H1 (cell line): ENCODE results near the gene VIT. TPM values are rescaled to one million over a fixed set of nuclear protein-coding genes. Genes with fewer than 3 reads are reported as not detected.

ENCODE experiments used
- CTCF ChIA-PET: fragments of 300-600 bp; sonication (Branson Sonifier 250); formaldehyde crosslinking; loops from one replicate; lab custom pipeline; 2021; ENCODE audit not compliant: partially characterized antibody; lab: Charles Lee
- POLR2A ChIA-PET: fragments of 300-600 bp; sonication (Branson Sonifier 250); formaldehyde crosslinking; loops from one replicate; lab custom pipeline; 2021; ENCODE audit warnings: inconsistent platforms; ENCODE audit not compliant: partially characterized antibody; lab: Charles Lee
- DNase-seq, 2 experiments: peaks; one replicate each; pipeline versions ENCODE4 v3.0.0 to v3.0.0-alpha.2; 2010 to 2022; ENCODE audit warnings: low spot score in 2 of 2, low read depth in 1 of 2, mixed read lengths in 1 of 2
- FAIRE-seq: peaks from 2 replicates; lab custom pipeline; 2011; peaks lifted over from hg19 to GRCh38; lab: Jason Lieb, UNC
- H2AFZ ChIP-seq: 2 replicates; pipeline ENCODE4 v1.8.1; 2012; ENCODE audit warnings: low read length, inconsistent platforms
- H2AK5ac ChIP-seq: 2 replicates; pipeline ENCODE4 v1.6.1; 2013; ENCODE audit warnings: low read depth, low read length
- H2BK120ac ChIP-seq: replicated peaks from 2 replicates; pipeline ENCODE3; 2013; ENCODE audit warnings: low read depth, low read length, inconsistent platforms
- H2BK12ac ChIP-seq: 2 replicates; pipeline ENCODE4 v1.6.1; 2013; ENCODE audit warnings: low read depth, low read length
- H2BK15ac ChIP-seq: 2 replicates; pipeline ENCODE4 v1.6.1; 2013; ENCODE audit warnings: low read length
- H2BK20ac ChIP-seq: 2 replicates; pipeline ENCODE4 v1.6.1; 2013; ENCODE audit warnings: low read length
- H2BK5ac ChIP-seq: 2 replicates; pipeline ENCODE4 v1.6.1; 2013; ENCODE audit warnings: low read depth, low read length
- H3K14ac ChIP-seq: 2 replicates; pipeline ENCODE4 v1.6.1; 2013; ENCODE audit warnings: inconsistent platforms; ENCODE audit not compliant: insufficient read length
- H3K18ac ChIP-seq: 2 replicates; pipeline ENCODE4 v1.6.1; 2013; ENCODE audit warnings: low read length; ENCODE audit errors: extremely low read depth
- H3K23ac ChIP-seq: 2 replicates; pipeline ENCODE4 v1.6.1; 2013; ENCODE audit warnings: inconsistent platforms; ENCODE audit not compliant: insufficient read length
- H3K23me2 ChIP-seq: 2 replicates; pipeline ENCODE4 v1.6.1; 2013; ENCODE audit warnings: low read depth, low read length
- H3K27ac ChIP-seq: 2 replicates; pipeline ENCODE4 v1.6.1; 2011; ENCODE audit warnings: low read depth, low read length, inconsistent platforms
- H3K27me3 ChIP-seq, 4 experiments: replicated peaks in 1 of 4; 1 replicate in 1 of 4; 2 replicates in 3 of 4; pipeline versions ENCODE4 v1.6.1 to v1.8.1; 2011 to 2013; ENCODE audit warnings: low read length in 3 of 4, mild to moderate bottlenecking in 3 of 4, inconsistent platforms in 2 of 4, mixed read lengths in 2 of 4, moderate library complexity in 1 of 4; ENCODE audit not compliant: control insufficient read depth in 3 of 4, insufficient read depth in 3 of 4; ENCODE audit errors: extremely low read depth in 1 of 4
- H3K36me3 ChIP-seq, 4 experiments: 2 replicates each; pipeline versions ENCODE4 v1.6.1 to v1.8.1; 2011 to 2013; ENCODE audit warnings: mild to moderate bottlenecking in 4 of 4, low read length in 3 of 4, moderate library complexity in 2 of 4, control low read depth in 1 of 4, inconsistent platforms in 1 of 4; ENCODE audit not compliant: insufficient read depth in 4 of 4, control insufficient read depth in 2 of 4
- H3K4ac ChIP-seq: replicated peaks from 2 replicates; pipeline ENCODE3; 2013; ENCODE audit warnings: low read length, low read depth, mixed read lengths, inconsistent platforms; ENCODE audit not compliant: insufficient read length
- H3K4me1 ChIP-seq, 4 experiments: replicated peaks in 1 of 4; 1 replicate in 1 of 4; 2 replicates in 3 of 4; pipeline versions ENCODE4 v1.6.1 to v1.8.1; 2011 to 2013; ENCODE audit warnings: low read length in 3 of 4, inconsistent platforms in 2 of 4, mixed read lengths in 1 of 4; ENCODE audit not compliant: insufficient read depth in 4 of 4, control insufficient read depth in 3 of 4
- H3K4me2 ChIP-seq, 2 experiments: 2 replicates each; pipeline versions ENCODE4 v1.6.1 to v1.8.1; 2011 to 2013; ENCODE audit warnings: low read depth in 2 of 2, low read length in 2 of 2, control low read depth in 1 of 2, inconsistent platforms in 1 of 2, mild to moderate bottlenecking in 1 of 2; ENCODE audit not compliant: insufficient read depth in 1 of 2
- H3K4me3 ChIP-seq, 4 experiments: fragments of 200-600, 300-600 bp in 1 of 4; sonication (generic), shearing (Covaris generic), sonication (Bioruptor Twin) in 1 of 4; 2 replicates each; pipeline versions ENCODE4 v1.5.1 to v1.8.1; 2011 to 2016; ENCODE audit warnings: low read length in 4 of 4, low read depth in 3 of 4, control low read depth in 2 of 4, inconsistent platforms in 2 of 4, mild to moderate bottlenecking in 2 of 4, mixed read lengths in 1 of 4, moderate library complexity in 1 of 4; ENCODE audit not compliant: insufficient read depth in 2 of 4; ENCODE audit errors: extremely low read depth in 1 of 4
- H3K56ac ChIP-seq: replicated peaks from 2 replicates; pipeline ENCODE3; 2013; ENCODE audit warnings: low read depth, mild to moderate bottlenecking, mixed read lengths, low read length, inconsistent platforms; ENCODE audit not compliant: insufficient read length
- H3K79me1 ChIP-seq: 2 replicates; pipeline ENCODE4 v1.6.1; 2013; ENCODE audit warnings: low read depth, low read length, control low read depth
- H3K79me2 ChIP-seq, 2 experiments: 2 replicates each; pipeline versions ENCODE4 v1.6.1 to v1.8.1; 2012 to 2013; ENCODE audit warnings: low read length in 2 of 2, mild to moderate bottlenecking in 2 of 2, inconsistent platforms in 1 of 2; ENCODE audit not compliant: insufficient read depth in 2 of 2, control insufficient read depth in 1 of 2
- H3K9ac ChIP-seq, 4 experiments: replicated peaks in 1 of 4; 1 replicate in 1 of 4; 2 replicates in 3 of 4; pipeline versions ENCODE4 v1.6.1 to v1.8.1; 2011 to 2013; ENCODE audit warnings: low read depth in 3 of 4, low read length in 3 of 4, control low read depth in 2 of 4, mild to moderate bottlenecking in 2 of 4, moderate library complexity in 2 of 4, inconsistent platforms in 1 of 4; ENCODE audit errors: extremely low read depth in 1 of 4
- H3K9me3 ChIP-seq, 2 experiments: 2 replicates each; pipeline versions ENCODE4 v1.6.1 to v1.8.1; 2012 to 2013; ENCODE audit warnings: mild to moderate bottlenecking in 2 of 2, moderate library complexity in 2 of 2, control low read depth in 1 of 2, inconsistent platforms in 1 of 2, low read depth in 1 of 2, low read length in 1 of 2, mixed read lengths in 1 of 2; ENCODE audit not compliant: insufficient read depth in 2 of 2
- H4K20me1 ChIP-seq, 2 experiments: replicated peaks in 1 of 2; 2 replicates each; pipeline versions ENCODE3 to v1.8.1; 2011 to 2013; ENCODE audit warnings: inconsistent platforms in 2 of 2, low read length in 2 of 2, mild to moderate bottlenecking in 1 of 2; ENCODE audit not compliant: insufficient read depth in 2 of 2, control insufficient read depth in 1 of 2
- H4K5ac ChIP-seq: 2 replicates; pipeline ENCODE4 v1.6.1; 2013; ENCODE audit warnings: low read length, low read depth, mixed read lengths, inconsistent platforms; ENCODE audit not compliant: insufficient read length
- H4K8ac ChIP-seq: 2 replicates; pipeline ENCODE4 v1.8.0; 2013; ENCODE audit warnings: mild to moderate bottlenecking, moderate library complexity, low read length, inconsistent platforms; ENCODE audit not compliant: insufficient read depth; ENCODE audit errors: extremely low read depth
- H4K91ac ChIP-seq: replicated peaks from 2 replicates; pipeline ENCODE3; 2013; ENCODE audit warnings: low read length, mixed read lengths, inconsistent platforms; ENCODE audit not compliant: insufficient read length
- EGR1 ChIP-seq: IDR thresholded peaks from 2 replicates; pipeline ENCODE4 v1.6.1; 2011; ENCODE audit warnings: low read depth, low read length, borderline replicate concordance
- GTF2F1 ChIP-seq: IDR thresholded peaks from 2 replicates; pipeline ENCODE4 v1.6.1; 2012; ENCODE audit warnings: low read depth, low read length, improper control_type of control experiment, borderline replicate concordance
- RAD21 ChIP-seq, 2 experiments: IDR thresholded peaks in 1 of 2; conservative IDR thresholded peaks in 1 of 2; 2 replicates each; pipeline ENCODE4 v1.6.1; 2011; ENCODE audit warnings: low read depth in 2 of 2, low read length in 2 of 2, improper control_type of control experiment in 1 of 2, inconsistent platforms in 1 of 2, mild to moderate bottlenecking in 1 of 2, moderate library complexity in 1 of 2
- RBBP5 ChIP-seq: IDR thresholded peaks from 2 replicates; pipeline ENCODE4 v1.7.1; 2012; ENCODE audit warnings: low read depth, mild to moderate bottlenecking, inconsistent platforms, low read length, moderate library complexity, borderline replicate concordance
- SAP30 ChIP-seq: fragments of 300-600 bp; sonication (generic); IDR thresholded peaks from 2 replicates; pipeline ENCODE4 v1.7.1; 2012; ENCODE audit warnings: low read length, moderate library complexity, mild to moderate bottlenecking, inconsistent platforms; ENCODE audit not compliant: insufficient read depth, insufficient replicate concordance
- SP4 ChIP-seq: IDR thresholded peaks from 2 replicates; pipeline ENCODE4 v1.6.1; 2012; ENCODE audit warnings: low read length, inconsistent platforms
- TEAD4 ChIP-seq: IDR thresholded peaks from 2 replicates; pipeline ENCODE4 v1.6.1; 2012; ENCODE audit warnings: low read depth, low read length, inconsistent platforms, mixed read lengths
- WGBS, 2 experiments: shearing (Covaris generic) in 1 of 2; methylation state at CpG; one replicate each; pipeline versions ENCODE4 v1.1.6 to v1.1.7; 2013 to 2015; ENCODE audit warnings: low lambda C conversion rate in 2 of 2, mixed read lengths in 2 of 2, inconsistent platforms in 1 of 2, low coverage in 1 of 2, missing lambda C conversion rate in 1 of 2; ENCODE audit not compliant: insufficient replicate concordance in 2 of 2, insufficient coverage in 1 of 2, insufficient read length in 1 of 2; ENCODE audit errors: extremely low coverage in 1 of 2, missing lambda C conversion rate in 1 of 2; 5-methylcytosine and 5-hydroxymethylcytosine counted together
- polyA plus RNA-seq, 7 experiments: library from polyadenylated mRNA; depleted of rRNA in 3 of 7; stranded (reverse) in 5 of 7; unstranded in 2 of 7; fragments of >200 nt in 5 of 7; fragments of 200-250 nt in 2 of 7; gene quantifications; 1 replicate in 5 of 7; 2 replicates in 1 of 7; 4 replicates in 1 of 7; pipeline versions ENCODE4 v1.2.1 to v1.2.3, GENCODE V29; 2011 to 2013; ENCODE audit warnings: missing spikeins in 2 of 7, mixed read lengths in 2 of 7
- total RNA-seq: library from RNA; stranded (reverse); fragmentation: NEBNext Ultra II Directional; extraction: Animal tissue kit (Norgen Biotek cat#: 25700); gene quantifications from 2 replicates; pipeline ENCODE4 v1.2.1, GENCODE V29; 2021
- TF ChIP-seq, protein P1 (sequence below), 3 experiments: IDR thresholded peaks; 1 replicate in 2 of 3; 2 replicates in 1 of 3; pipeline versions ENCODE4 v1.5.1 to v1.6.1; 2011; ENCODE audit warnings: low read length in 3 of 3, mild to moderate bottlenecking in 3 of 3, inconsistent platforms in 2 of 3, low read depth in 1 of 3, moderate library complexity in 1 of 3; ENCODE audit not compliant: insufficient read depth in 1 of 3; ENCODE audit errors: control extremely low read depth in 1 of 3
- TF ChIP-seq, protein P2 (sequence below): IDR thresholded peaks from 2 replicates; pipeline ENCODE4 v1.6.1; 2011; ENCODE audit warnings: low read depth, mild to moderate bottlenecking, low read length; ENCODE audit not compliant: insufficient read depth

The VIT gene
- total and polyA plus RNA-seq, 2 of the 8 experiments (the other 6 are each of a cell fraction or from before 2014, with no cell fraction given): 0.03 TPM; not detected in 1

DNA sequence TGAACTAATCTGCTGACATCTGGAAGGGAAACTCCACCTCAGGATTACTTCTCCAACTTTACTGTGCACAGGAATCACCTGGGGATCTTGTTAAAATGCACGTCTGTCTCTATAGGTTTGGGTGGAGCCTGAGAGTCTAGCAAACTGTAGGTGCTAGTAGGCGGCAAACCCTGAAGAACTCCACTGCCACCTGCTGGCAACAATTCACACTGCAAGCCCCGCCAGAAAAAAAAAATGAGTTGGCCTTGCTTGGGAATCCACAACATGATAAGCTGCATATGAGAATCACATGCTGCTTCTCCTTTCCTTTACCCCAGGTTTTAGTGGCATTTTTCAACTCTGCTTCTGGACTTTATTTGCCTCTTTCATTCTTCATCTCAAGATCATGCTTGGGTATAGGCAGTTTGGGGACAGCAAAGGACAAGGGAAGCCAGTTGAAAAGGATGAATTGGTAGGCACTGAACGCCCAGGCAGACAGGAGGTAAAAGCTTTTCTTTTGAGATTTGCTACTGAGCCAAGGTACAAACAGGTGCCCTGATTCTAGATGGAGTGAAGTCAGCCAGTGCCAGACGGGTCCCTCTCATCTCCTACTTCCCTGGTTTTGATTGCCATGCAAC lies 88.8 kb downstream of the VIT start:
- no peak overlapping the region for H3K18ac ChIP-seq
- H3K4ac ChIP-seq: no peak overlapping the region
- H3K56ac ChIP-seq: no peak overlapping the region
- H2BK12ac ChIP-seq: no peak overlapping the region
- H3K14ac ChIP-seq: no peak overlapping the region
- H3K79me1 ChIP-seq: no peaks in the 10 kb centered on the region
- no peak overlapping the region for H4K5ac ChIP-seq
- no peak overlapping the region for H2BK5ac ChIP-seq
- H3K79me2 ChIP-seq: no peaks in the 10 kb centered on the region
- peak overlapping the region; percentile 96 for H2AFZ ChIP-seq
- peak overlapping the region; percentile 35 for H4K91ac ChIP-seq
- peak; percentile 92 for FAIRE-seq
- DNase-seq: peak; percentile 69 to 94
- H2BK120ac ChIP-seq: no peak overlapping the region
- H3K23me2 ChIP-seq: no peaks in the 10 kb centered on the region
- no peak overlapping the region for H2AK5ac ChIP-seq
- H3K9ac ChIP-seq: no peak overlapping the region
- peak overlapping the region in 1 of 4 experiments; percentile 23; a peak in 1 of 8 replicates for H3K4me3 ChIP-seq
- WGBS, 2 experiments: 36% methylated on average over 5 of the region's 5 CpGs; no CpG with 5 or more reads in 1 of the 2 experiments
- H4K8ac ChIP-seq: no peak overlapping the region
- H3K4me1 ChIP-seq: peaks cover 0 to 11% (median 5%) of the 10 kb centered on the region in 4 experiments; a peak in 5 of 7 replicates
- H3K27ac ChIP-seq: no peak overlapping the region
- H3K27me3 ChIP-seq: no peaks in the 10 kb centered on the region
- ChIA-PET POLR2A (no interaction called here), CTCF (interaction anchor here (0.6 to 12.5 kb wide), 51 partner anchors 8 to 1672 kb away, joined by 3 to 110 read pairs (median 4); no protein-coding TSS in a partner anchor)
- H3K23ac ChIP-seq: no peak overlapping the region
- no peak overlapping the region for H2BK20ac ChIP-seq
- H3K9me3 ChIP-seq: no peaks in the 10 kb centered on the region
- H2BK15ac ChIP-seq: no peak overlapping the region
- H3K36me3 ChIP-seq: no peaks in the 10 kb centered on the region
- H4K20me1 ChIP-seq: no peaks in the 10 kb centered on the region
- no peak overlapping the region for H3K4me2 ChIP-seq
- peak; percentile 79 to 86 for TF ChIP-seq RAD21 (IDR thresholded peaks at IDR 0.05 in 1 of 2, conservative IDR thresholded peaks at IDR 0.05 in 1 of 2; ENCODE audit: low read depth in 2 of 2, low read length in 2 of 2)
- TF ChIP-seq TEAD4: peak; percentile 97
- TF ChIP-seq, protein P1, sequence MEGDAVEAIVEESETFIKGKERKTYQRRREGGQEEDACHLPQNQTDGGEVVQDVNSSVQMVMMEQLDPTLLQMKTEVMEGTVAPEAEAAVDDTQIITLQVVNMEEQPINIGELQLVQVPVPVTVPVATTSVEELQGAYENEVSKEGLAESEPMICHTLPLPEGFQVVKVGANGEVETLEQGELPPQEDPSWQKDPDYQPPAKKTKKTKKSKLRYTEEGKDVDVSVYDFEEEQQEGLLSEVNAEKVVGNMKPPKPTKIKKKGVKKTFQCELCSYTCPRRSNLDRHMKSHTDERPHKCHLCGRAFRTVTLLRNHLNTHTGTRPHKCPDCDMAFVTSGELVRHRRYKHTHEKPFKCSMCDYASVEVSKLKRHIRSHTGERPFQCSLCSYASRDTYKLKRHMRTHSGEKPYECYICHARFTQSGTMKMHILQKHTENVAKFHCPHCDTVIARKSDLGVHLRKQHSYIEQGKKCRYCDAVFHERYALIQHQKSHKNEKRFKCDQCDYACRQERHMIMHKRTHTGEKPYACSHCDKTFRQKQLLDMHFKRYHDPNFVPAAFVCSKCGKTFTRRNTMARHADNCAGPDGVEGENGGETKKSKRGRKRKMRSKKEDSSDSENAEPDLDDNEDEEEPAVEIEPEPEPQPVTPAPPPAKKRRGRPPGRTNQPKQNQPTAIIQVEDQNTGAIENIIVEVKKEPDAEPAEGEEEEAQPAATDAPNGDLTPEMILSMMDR (IDR thresholded peaks at IDR 0.05; ENCODE audit: control extremely low read depth in 1 of 3, insufficient read depth in 1 of 3, low read depth in 1 of 3, low read length in 3 of 3): peak; percentile 81 to 92 (median 86)
- no peak for TF ChIP-seq EGR1
- TF ChIP-seq RBBP5: no peak
- TF ChIP-seq, protein P2, sequence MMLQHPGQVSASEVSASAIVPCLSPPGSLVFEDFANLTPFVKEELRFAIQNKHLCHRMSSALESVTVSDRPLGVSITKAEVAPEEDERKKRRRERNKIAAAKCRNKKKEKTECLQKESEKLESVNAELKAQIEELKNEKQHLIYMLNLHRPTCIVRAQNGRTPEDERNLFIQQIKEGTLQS: 0 out of 2 replicates have a peak, but pooled peaks have one; percentile 10
- TF ChIP-seq SP4: peak; percentile 60; the same call in 1 of the 2 replicates
- no peak for TF ChIP-seq GTF2F1
- TF ChIP-seq SAP30: no peak
